Stomach (tissue), 9 donors: Measurements from ENCODE around the gene EDA. TPM values are rescaled to one million over a fixed set of nuclear protein-coding genes. Genes with fewer than 3 reads are reported as not detected.

Experiments used
- DNase-seq, 2 donors: peaks; one replicate each; pipeline versions ENCODE4 v3.0.0 to v3.0.0-alpha.2; 2013 to 2019
- H3K27ac ChIP-seq, 5 donors: fragments of 200-600 bp in 4 of 5; sonication (generic) in 4 of 5; one replicate each; pipeline ENCODE4 v1.5.1; 2013 to 2019; ENCODE audit warnings: mild to moderate bottlenecking in 1 of 5, moderate library complexity in 1 of 5
- H3K27me3 ChIP-seq, 3 donors: fragments of 200-600 bp; sonication (generic); one replicate each; pipeline ENCODE4 v1.5.1; 2017 to 2019; ENCODE audit warnings: mixed run types in 1 of 3
- H3K36me3 ChIP-seq, 4 donors: fragments of 200-600 bp; sonication (generic); 1 replicate in 3 of 4; 2 replicates in 1 of 4; pipeline ENCODE4 v1.5.1; 2016 to 2019
- H3K4me1 ChIP-seq, 4 donors: fragments of 200-600 bp; sonication (generic); one replicate each; pipeline ENCODE4 v1.5.1; 2016 to 2019
- H3K4me3 ChIP-seq, 4 donors: fragments of 200-600 bp; sonication (generic) in 3 of 4; one replicate each; pipeline ENCODE4 v1.5.1; 2016 to 2019; ENCODE audit warnings: mild to moderate bottlenecking in 1 of 4
- H3K9me3 ChIP-seq, 4 donors: fragments of 200-600 bp; sonication (generic); one replicate each; pipeline ENCODE4 v1.5.1; 2016 to 2019
- CTCF ChIP-seq, 7 experiments: fragments of 450-650 bp in 4 of 7; fragments of 200-600 bp in 3 of 7; sonication (generic) in 3 of 7; IDR thresholded peaks; one replicate each; pipeline ENCODE4 v1.5.1; 2016 to 2019; ENCODE audit warnings: antibody characterized with exemption in 7 of 7, control low read depth in 2 of 7, mild to moderate bottlenecking in 1 of 7
- EP300 ChIP-seq: sonication (generic); formaldehyde crosslinking; IDR thresholded peaks from one replicate; pipeline ENCODE4 v1.6.1; 2017; ENCODE audit warnings: antibody characterized with exemption
- POLR2A ChIP-seq, 4 donors: fragments of 450-650 bp; IDR thresholded peaks; one replicate each; pipeline ENCODE4 v1.6.1; 2016; ENCODE audit warnings: antibody characterized with exemption in 4 of 4, control low read depth in 2 of 4, mild to moderate bottlenecking in 1 of 4, moderate library complexity in 1 of 4
- POLR2AphosphoS5 ChIP-seq, 3 donors: sonication (generic); formaldehyde crosslinking; IDR thresholded peaks; one replicate each; pipeline ENCODE4 v1.6.1; 2016; ENCODE audit warnings: antibody characterized with exemption in 3 of 3
- WGBS, 5 donors: extraction: QIAGEN DNeasy Blood & Tissue Kit in 3 of 5; methylation state at CpG; one replicate each; pipeline versions ENCODE4 v1.1.5 to v1.1.7; 2013 to 2018; 5-methylcytosine and 5-hydroxymethylcytosine counted together
- intact Hi-C: fragments of 100-400 bp; cut with DNase I; formaldehyde crosslinking; loops from one replicate; pipeline ENCODE4 v1.15.1; 2023; ENCODE audit warnings: low total_unique reads
- polyA plus RNA-seq, 3 donors: library from polyadenylated mRNA; stranded (reverse); fragments of 200-250 nt; gene quantifications; one replicate each; pipeline ENCODE4 v1.2.3, GENCODE V29; 2013
- total RNA-seq, 5 donors: library from RNA; depleted of rRNA; stranded (reverse); fragments of >200 nt; gene quantifications; one replicate each; pipeline versions ENCODE4 v1.1.0 to v1.2.3, GENCODE V29; 2014 to 2016
- donor health status: healthy with polysubstance abuse.
- donor health status: Bipolar disorder and iron deficiency.
- donor health status: healthy.

EDA gene
- total and polyA plus RNA-seq, 8 donors = 1.6 to 26.1 (median 3.1) TPM; not detected in 1

DNA sequence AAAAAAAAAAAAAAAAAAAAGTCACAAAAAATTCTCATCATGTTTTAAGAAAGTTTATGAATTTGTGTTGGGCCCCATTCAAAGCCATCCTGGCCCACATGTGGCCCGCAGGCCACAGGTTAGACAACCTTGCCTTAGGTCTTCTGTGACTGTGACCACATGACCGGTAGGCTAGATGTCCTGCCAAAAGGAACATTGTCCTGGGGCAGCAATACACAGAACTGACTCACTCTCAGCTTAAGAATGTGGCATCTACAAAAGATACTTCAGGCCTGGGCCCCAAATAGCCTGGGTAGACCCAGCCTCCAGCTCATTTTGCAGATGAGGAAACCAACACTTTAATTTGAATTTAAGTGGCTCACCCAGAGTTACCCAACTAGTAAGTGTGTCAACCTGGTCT, 423.8 kb downstream of the EDA start:
- 62 to 85% (median 77%) methylated on average over 2 of the region's 2 CpGs for WGBS, 5 donors
- TF ChIP-seq POLR2A (IDR thresholded peaks at IDR 0.05) (no peak), EP300 (no peak), CTCF (IDR thresholded peaks at IDR 0.05) (no peak), POLR2AphosphoS5 (IDR thresholded peaks at IDR 0.05) (no peak)
- Histone ChIP-seq H3K36me3 (no peaks in the 10 kb centered on the region), H3K4me3 (no peak overlapping the region), H3K27ac (peak overlapping the region in 1 of 5 donors; percentile 38), H3K9me3 (no peaks in the 10 kb centered on the region), H3K4me1 (no peaks in the 10 kb centered on the region), H3K27me3 (no peaks in the 10 kb centered on the region)
- intact Hi-C loops = loop anchor here (10.0 kb wide), 2 partner anchors 55 to 505 kb away; no protein-coding TSS in a partner anchor
- no peak for DNase-seq

DNA sequence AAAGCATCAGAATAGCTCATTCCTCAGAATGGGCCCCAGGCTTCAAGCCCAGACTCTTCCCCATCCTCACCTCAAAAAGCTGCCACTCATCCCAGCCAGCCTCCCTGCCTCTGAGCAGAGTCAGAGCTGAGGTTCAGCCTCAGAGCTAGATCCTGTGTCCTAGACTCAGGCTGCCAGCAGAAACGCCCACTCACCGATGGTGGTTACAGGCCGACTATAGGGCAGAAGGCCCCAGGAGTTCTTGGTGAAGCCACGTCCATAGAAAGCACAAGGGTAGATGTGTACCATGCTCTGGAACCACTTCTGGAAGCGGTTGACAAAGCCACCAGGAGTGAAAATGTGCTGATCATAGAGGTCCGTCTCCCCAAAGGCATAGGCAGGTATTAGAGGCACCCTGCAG, 426.1 kb downstream of the EDA start:
- intact Hi-C loops = no loop called here
- no peak for DNase-seq
- Histone ChIP-seq H3K4me3 (no peak overlapping the region), H3K27me3 (no peaks in the 10 kb centered on the region), H3K27ac (no peak overlapping the region), H3K36me3 (no peaks in the 10 kb centered on the region), H3K4me1 (no peaks in the 10 kb centered on the region), H3K9me3 (peaks cover 0 to 7% (median 0%) of the 10 kb centered on the region in 4 donors)
- TF ChIP-seq EP300 (no peak), CTCF (IDR thresholded peaks at IDR 0.05) (no peak), POLR2A (IDR thresholded peaks at IDR 0.05) (no peak), POLR2AphosphoS5 (IDR thresholded peaks at IDR 0.05) (no peak)
- WGBS, 5 donors = 61 to 97% (median 86%) methylated on average over 6 of the region's 6 CpGs

GRCh38 chrX:70042399-70043371, 426.8 kb downstream of the EDA start:
- DNase-seq = peak; percentile 35 to 62
- 66 to 75% (median 67%) methylated on average over 9 to 11 of the region's 11 CpGs for WGBS, 5 donors

GRCh38 chrX:70043685-70044084, 427.8 kb downstream of the EDA start:
- Histone ChIP-seq H3K9me3 (peaks cover 0 to 7% (median 0%) of the 10 kb centered on the region in 4 donors), H3K27ac (no peak overlapping the region), H3K27me3 (no peaks in the 10 kb centered on the region), H3K36me3 (no peaks in the 10 kb centered on the region), H3K4me3 (no peak overlapping the region), H3K4me1 (no peaks in the 10 kb centered on the region)
- DNase-seq = no peak
- no peak for TF ChIP-seq CTCF (IDR thresholded peaks at IDR 0.05)
- TF ChIP-seq EP300 = no peak
- no peak for TF ChIP-seq POLR2A (IDR thresholded peaks at IDR 0.05)
- TF ChIP-seq POLR2AphosphoS5 (IDR thresholded peaks at IDR 0.05) = no peak
- WGBS, 5 donors = 84 to 96% (median 89%) methylated on average over 8 to 9 of the region's 9 CpGs
- intact Hi-C loops = no loop called here

More at GRCh38 chrX:70042399-70043371, 426.8 kb downstream of the EDA start:
- Histone ChIP-seq H3K4me3 (no peak overlapping the region), H3K4me1 (no peaks in the 10 kb centered on the region), H3K36me3 (no peaks in the 10 kb centered on the region), H3K9me3 (peaks cover 0 to 7% (median 0%) of the 10 kb centered on the region in 4 donors), H3K27ac (no peak overlapping the region), H3K27me3 (no peaks in the 10 kb centered on the region)
- TF ChIP-seq POLR2AphosphoS5 (IDR thresholded peaks at IDR 0.05) (no peak), CTCF (IDR thresholded peaks at IDR 0.05) (no peak), EP300 (no peak), POLR2A (IDR thresholded peaks at IDR 0.05) (no peak)
- intact Hi-C loops = no loop called here
